Head of caudate nucleus (tissue), 42 donors: Measurements from ENCODE around the gene SPP1.

ENCODE experiments used
- DNase-seq, 42 donors: peaks; one replicate each; pipeline versions ENCODE4 v3.0.0 to v3.0.0-alpha.2; 2020 to 2021; ENCODE audit warnings: mixed read lengths in 7 of 42
- intact Hi-C: fragments of 100-400 bp; cut with DNase I; formaldehyde crosslinking; loops from one replicate; pipeline ENCODE4 v1.15.0; 2022

Gene SPP1

DNA sequence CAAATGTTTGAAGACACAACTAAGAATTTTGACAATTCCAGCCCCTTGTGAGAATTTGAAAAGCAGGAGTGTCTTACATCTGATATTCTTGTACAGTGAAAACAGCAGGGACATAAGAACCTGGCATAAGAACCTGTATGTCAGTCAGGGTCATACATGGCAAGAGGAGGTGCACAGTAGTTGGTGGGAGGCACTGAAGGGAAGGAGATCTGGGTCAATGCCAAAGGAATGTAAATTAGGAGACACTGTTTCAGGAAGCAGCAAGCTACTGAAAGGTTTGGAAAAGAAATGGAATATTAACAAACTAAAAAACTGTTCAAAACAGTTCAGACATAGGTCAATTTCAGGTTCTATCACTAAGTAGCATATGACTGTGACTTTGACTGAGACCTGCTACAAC lies 25.0 kb upstream of the SPP1 start:
- DNase-seq, result no peak
- intact Hi-C loops, result no loop called here

DNA sequence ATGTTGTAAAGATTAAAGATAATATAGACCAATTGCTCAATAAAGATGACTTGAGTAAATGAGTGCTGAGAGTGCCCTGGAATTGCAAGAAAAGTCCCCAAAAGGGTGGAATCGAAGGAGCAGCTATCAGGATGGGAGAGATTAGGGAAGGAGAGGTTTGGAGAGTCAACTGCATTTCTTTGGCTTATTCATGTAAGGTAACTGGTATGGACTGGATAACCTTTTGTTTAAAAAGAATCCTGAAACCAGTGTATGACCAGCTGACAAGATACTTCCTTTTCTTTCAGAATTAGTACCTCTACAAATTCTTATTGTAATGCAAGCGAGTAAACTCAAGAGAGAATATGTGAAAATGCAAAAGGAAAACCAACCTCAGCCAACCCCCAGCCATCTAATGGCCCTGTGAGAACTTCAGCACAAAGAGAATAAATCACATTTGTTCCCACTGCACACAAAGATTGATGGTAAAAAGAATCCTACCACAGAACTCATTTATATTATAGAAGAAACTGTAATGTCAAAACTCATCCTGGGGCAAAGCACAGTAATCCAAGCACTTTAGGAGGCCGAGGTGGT lies 24.5 kb upstream of the SPP1 start:
- intact Hi-C loops, result no loop called here
- DNase-seq, result no peak

DNA sequence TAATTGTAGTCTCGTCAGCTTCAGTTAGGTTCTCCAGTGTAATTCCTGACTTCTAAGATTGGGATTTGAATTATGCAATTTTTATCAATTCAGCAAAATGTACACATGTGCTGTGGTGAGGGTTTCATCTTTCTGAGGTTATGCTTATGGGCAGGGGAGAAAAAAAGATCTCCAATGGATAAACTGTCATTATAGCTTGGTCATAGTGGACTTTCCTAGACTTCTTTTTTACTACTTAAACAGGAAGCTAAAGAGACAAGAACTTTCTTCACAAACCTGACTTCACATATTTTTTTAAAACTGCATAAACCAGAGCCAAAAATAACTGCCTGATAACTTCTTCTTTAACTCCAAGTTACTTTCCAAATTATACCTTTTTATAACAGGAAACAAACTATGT lies 21.7 kb upstream of the SPP1 start:
- intact Hi-C loops, result no loop called here
- no peak for DNase-seq

DNA sequence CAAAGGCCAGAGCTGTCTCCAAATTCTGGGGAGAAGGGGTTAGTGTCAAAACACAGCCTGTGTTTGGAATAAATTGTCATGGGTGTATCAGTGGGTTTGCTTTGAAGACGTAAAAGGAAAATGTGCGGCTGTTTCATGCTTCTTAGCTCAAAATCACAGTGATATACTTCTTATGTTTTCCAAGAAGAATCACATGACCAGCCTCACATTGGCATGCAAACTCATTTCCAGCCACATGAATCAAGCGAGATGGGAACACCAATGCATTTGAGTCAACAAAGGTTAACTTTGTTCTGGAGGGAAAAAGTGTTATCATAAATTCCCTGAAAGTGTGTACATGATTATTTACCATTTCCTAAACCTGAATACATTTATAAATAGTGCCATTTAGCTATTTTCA lies 19.0 kb upstream of the SPP1 start:
- intact Hi-C loops, result no loop called here
- DNase-seq, result no peak

DNA sequence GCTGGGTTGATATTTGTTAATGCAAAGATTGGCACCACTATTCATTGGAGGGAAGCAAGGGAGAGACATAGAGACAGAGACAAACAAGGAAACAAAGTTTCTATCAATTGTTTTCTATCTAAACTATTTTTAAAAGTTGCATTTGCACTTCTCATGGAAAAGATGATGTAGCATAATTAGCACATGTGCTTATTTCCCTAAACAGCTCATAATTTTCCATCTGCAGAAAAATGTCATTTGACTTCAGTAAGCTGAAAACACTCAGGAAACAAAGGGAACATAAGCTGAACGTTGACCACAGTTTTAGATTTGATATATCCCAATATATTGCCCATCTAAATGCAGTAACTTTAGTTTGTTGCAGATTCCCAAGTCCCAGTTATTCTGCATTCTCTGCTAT lies 18.5 kb upstream of the SPP1 start:
- intact Hi-C loops, result no loop called here
- no peak for DNase-seq

DNA sequence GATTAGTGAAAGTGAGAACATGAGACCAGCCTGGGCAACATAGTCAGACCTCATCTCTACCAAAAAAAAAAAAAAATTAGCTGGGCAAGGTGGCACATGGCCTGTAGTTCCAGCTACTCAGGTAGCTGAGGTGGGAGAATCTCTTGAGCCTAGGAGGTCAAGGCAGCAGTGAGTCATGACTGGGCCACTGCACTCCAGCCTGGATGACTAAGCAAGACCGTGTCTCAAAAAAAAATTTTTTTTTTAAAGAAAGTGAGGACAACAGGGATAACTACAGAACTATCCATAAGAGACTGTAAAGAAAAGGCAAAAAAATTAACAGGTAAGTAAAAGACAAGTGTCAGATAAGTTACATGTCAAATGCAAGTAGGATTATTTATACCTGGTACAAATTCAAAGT lies 13.5 kb upstream of the SPP1 start:
- intact Hi-C loops, result no loop called here

DNA sequence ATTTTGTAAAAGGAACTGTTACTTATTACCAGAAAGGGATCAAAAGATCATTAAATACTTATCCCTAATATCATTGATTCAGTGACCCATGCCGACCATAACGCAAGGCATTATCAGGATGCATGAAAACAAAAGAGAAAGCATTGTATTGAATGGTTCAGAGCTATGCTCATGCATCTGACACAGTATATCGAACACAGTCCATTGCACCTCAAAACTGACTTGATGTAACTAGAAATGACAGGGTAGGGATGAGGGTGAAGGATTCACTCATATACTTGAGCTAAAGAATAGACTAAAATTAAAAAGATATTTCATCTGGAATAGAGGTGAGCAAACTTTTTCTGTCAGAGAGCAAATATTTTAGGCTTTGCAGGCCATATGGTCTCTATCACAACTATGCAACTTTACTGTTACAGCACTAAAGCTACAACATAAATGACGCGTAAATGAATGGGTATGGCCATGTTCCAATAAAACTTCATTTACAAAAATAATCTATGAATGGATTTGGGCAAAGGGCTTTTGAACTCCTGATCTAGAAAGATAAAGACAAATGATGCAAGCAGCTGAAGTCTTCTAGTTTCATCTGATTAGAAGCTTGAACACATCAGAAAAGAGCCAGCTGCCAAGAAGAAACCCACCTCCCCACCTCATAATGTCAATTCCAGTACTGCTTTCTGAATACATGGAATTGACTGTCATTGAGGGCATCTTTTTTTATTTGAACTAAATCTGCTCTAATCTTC lies 12.9 kb upstream of the SPP1 start:
- intact Hi-C loops, result no loop called here
- no peak for DNase-seq

More for the DNA sequence above, 13.5 kb upstream of the SPP1 start:
- DNase-seq, result no peak

DNA sequence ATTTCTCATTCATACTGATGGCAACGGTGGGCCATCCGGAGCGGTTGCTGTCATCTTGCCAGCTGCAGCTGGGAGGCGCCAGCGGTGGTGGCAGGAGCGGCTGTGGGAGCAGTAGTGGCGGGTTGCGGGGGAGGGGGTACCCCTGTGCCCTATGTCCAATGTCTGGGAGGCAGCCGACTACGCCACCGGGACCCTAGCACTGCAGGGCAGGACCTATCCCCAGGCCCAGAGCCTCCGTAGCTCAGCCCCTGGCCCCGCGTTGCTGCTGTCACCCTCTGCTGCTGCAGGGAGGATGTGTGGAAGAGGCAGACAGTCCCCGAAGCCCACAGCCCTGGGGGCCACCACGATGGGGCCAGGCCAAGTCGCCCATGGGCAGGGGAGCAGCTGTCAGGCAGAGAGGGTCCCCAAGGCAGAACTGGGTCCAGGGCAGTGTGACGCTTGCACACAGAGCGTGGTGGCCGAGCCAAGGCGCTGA lies 10.0 kb upstream of the SPP1 start:
- no peak for DNase-seq
- intact Hi-C loops, result no loop called here

DNA sequence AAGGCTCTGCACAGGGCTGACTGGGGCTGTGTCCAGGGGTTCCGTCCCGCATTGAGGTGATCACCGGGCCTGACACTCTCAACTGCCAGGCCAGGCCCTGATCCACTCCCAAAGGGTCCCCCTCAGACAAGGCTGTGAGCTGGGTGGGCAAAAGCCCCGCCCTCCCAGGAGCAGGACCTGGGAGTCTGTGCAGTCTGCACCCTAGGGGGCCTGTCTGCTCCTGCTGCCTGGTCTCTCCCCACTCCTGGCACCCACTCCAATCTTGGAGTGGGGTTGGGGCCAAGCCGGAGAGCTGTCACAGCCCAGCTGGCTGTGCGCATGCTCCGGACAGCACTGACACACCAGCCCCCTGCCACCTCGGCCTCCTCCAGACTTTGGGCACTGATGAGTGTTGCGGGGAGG lies 9.4 kb upstream of the SPP1 start:
- intact Hi-C loops, result no loop called here
- DNase-seq, result no peak

DNA sequence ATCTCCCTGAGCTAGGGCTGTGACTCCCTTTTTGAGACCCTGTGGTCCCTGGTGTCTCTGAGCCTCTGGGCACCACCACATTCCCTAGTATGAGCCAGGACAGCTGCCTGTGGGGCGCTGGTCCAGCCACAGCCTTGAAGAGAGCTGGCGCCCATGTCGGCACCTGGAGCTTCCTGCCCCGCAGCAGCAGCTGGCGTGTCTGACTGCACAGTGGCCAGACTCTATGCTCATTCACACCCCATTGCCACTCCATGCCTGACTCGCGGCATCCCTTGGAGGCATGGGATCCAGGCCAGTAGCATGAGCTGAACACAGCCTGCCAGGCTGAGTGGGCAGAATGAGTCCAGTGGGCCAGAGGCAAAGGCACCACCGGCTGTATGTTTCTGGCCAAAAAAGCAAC lies 8.3 kb upstream of the SPP1 start:
- intact Hi-C loops, result no loop called here
- peak in 25 of 42 donors; percentile 12 to 67 (median 27) for DNase-seq

DNA sequence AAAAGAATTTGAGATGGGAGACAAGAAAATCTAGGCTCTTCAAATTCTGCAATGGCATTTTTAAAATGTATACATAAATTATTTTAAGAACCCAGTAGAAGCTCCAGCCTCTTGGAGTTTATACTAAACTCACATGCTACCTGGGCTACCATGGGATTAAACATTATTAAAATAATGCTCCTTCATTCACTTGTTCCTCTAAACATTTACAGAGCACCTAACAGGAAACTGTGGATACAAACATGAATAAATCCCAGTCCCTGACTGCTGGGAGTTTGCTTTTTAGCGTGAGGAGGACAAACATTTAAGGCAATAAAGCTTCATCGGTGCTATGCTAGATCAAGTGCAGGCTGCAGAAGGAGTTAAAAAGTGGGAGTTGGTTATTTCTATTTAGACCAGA lies 5.4 kb upstream of the SPP1 start:
- DNase-seq, result no peak
- intact Hi-C loops, result loop anchor here (5.0 kb wide), 2 partner anchors 37 to 118 kb away; partner anchors contain the start of gene PKD2

DNA sequence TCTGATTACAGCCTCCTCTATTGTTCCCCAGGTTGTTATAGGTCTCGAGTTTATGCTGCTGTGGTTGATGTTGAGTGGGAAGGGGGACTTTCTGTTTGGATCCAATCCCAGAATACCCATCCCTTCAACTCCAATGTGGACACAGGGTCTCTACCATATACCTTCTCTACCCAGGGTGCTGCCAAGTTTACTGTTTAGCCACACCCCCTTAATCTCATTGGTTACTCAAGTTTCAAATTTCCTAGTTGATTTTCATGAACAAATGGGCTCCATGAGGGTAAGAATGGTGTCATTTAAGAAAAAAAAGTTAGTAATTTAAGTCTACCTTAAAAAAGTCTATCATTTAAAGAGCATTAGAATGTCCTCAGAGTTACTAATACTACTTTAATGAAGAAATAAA lies 3.6 kb upstream of the SPP1 start:
- DNase-seq, result no peak
- intact Hi-C loops, result loop anchor here (5.0 kb wide), 2 partner anchors 35 to 120 kb away; partner anchors contain the start of gene PKD2

DNA sequence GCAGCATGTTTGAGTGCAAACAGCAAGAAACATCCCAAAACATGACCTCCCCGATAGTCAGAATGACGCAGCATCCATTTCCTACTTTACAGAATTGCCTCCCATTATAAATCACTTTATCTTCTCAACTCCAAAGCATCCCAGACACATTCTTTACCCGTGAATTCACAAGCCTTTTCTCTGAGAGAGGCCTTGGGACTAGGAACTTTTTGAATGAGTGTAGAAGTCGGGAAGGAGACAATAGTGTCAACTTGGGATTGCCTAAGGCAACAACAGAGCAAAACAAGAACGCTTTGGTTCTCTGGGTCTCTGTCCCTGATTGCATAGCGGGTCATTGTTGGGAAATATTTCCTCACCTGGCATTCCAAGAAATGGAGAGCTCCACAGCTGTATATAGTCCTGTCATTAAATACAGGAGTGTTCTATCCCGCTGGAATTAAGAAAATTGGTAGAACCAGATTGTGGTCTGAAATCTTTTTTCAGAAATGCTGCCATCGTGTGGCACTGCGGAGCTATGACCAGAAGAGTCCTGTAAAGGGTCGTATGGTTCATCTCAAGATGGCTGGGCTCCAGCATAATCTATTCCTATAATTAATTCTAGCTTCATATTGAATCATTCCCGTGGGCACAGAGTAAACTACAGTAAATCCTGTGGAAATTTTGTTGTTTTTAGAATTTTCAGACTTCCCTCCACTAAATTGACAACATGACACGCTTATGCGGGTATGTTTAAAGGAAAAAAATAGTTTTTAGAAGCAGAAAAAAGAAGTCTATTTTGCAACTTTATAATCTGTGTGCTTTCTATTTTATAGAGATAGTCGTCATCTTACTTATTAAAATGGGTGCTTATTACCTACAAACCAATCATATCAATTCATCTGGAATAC lies 2.0 kb upstream of the SPP1 start:
- intact Hi-C loops, result loop anchor here (5.0 kb wide), 2 partner anchors 34 to 121 kb away; partner anchors contain the start of gene PKD2

DNA sequence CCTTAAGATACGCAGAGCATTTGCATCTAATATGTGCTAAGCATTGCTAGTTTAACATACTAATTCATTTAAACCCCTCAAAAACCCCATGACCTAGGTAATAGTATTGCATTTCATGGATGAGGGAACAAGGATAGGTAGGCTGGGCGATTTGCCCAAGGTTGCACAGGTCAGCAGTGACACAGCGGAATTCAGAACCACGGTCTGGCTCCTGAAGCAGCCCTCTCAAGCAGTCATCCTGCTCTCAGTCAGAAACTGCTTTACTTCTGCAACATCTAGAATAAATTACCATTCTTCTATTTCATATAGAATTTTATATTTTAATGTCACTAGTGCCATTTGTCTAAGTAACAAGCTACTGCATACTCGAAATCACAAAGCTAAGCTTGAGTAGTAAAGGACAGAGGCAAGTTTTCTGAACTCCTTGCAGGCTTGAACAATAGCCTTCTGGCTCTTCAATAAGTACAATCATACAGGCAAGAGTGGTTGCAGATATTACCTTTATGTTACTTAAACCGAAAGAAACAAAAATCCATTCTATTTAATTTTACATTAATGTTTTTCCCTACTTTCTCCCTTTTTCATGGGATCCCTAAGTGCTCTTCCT lies 555 bp upstream of the SPP1 start:
- intact Hi-C loops, result loop anchor here (5.0 kb wide), 2 partner anchors 32 to 123 kb away; partner anchors contain the start of gene PKD2
- peak in 9 of 42 donors; percentile 22 to 60 (median 38) for DNase-seq

More for the DNA sequence above, 2.0 kb upstream of the SPP1 start:
- DNase-seq, result peak; percentile 25 to 90 (median 72)

DNA sequence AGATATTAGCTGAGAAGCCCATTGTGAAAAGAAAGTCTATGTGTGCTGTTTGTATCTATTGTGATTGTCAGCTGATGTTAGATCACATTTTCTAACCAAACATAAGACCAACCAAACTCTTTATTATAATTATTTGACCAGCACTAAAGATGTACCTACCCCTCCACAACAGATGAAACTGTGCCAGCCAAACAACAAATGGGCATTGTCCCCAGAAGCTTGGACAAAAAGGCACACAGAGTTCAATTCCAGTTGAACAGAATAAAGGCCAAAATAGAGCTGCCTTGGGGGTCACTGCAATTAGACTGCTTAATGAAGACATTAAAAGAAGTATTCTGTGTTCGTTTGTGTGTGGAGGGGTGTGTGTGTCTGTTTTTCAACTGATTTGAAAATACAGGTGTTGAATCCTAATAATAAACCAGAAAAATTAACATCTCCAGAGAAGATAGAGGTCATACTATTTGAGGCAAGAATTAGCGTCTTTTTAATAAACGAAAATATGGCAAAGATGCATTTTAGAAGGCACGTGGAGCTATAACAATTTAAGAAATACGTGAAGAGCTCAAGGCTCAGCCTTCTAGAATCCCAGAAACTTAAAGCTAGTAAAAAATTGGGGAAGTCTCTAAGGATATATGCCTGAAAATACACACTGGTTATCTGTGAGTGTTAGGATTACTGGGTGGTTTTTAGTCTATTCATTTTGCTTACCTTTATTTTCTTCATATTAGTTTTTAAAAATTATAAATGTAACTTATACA lies 2.2 kb downstream of the SPP1 start:
- intact Hi-C loops, result no loop called here
- DNase-seq, result peak in 36 of 42 donors; percentile 45 to 93 (median 74)

DNA sequence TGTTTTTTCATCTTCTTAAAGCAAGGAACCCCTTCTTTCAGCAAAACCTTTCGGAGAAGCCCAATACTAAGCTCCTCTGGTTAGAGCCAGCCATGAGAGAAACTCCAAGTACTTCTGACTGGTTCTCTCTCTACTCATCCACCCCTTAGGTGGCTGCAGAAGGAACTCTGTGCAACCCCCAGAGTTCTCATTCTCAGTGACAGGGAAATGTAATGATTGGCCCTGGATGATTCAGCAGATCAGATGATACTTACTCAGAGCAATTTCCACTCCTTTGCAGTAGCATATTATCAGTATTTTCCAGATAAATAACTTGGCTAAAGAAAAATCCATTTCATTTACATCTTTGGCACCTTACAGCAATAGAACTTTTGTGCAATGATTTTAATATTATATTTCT lies 3.2 kb downstream of the SPP1 start:
- DNase-seq, result peak in 16 of 42 donors; percentile 23 to 72 (median 34)
- intact Hi-C loops, result no loop called here

DNA sequence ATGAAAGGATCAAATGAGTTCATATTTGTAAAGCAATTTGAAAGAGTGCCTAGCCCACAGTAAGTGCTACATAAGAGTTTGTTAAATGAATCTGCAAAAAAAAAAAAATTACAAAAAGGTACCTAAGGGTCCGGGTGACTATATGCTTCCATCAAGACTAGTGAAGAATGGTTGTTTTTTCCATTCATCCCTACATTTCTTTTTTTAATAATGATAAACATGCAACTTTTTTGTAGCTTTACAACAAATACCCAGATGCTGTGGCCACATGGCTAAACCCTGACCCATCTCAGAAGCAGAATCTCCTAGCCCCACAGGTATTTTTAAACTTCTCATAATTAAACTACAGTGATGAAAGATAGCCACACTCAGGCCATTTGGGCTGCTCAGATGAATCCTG lies 4.3 kb downstream of the SPP1 start:
- DNase-seq, result no peak
- intact Hi-C loops, result no loop called here

DNA sequence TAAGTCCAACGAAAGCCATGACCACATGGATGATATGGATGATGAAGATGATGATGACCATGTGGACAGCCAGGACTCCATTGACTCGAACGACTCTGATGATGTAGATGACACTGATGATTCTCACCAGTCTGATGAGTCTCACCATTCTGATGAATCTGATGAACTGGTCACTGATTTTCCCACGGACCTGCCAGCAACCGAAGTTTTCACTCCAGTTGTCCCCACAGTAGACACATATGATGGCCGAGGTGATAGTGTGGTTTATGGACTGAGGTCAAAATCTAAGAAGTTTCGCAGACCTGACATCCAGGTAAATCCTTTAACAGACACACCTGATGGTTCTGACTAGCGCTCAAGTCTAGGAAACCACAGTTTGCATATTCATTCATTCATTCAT lies 6.0 kb downstream of the SPP1 start:
- DNase-seq, result no peak
- intact Hi-C loops, result no loop called here

DNA sequence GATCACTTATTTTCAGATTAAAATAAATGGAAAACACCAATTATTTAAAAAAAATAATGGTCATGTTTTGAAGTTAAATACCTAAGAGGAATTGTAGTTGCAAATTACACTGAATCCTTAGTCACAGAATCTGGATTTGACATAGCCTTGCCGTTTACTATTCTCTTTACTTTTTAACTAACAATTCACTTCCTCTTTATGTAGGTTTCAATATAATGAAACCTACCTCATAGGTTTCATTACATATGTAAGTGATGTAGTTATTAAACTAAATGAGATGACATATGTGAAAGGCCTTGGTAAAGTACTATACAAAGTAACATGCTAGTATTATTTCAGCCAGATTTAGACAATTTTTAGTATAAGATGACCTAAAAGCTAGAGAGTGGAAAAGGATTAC lies 6.5 kb downstream of the SPP1 start:
- DNase-seq, result no peak
- intact Hi-C loops, result no loop called here
